GM18909 (cell line): ENCODE results near the gene PPARG.

ENCODE experiments used
- ATAC-seq: cut with Tn5 transposase; IDR thresholded peaks from one replicate; pipeline ENCODE4 v1.9.1; 2021; ENCODE audit warnings: mild to moderate bottlenecking; ENCODE audit not compliant: unreplicated experiment, poor library complexity

The PPARG gene

GRCh38 chr3:12339701-12340480, 51.0 kb downstream of the PPARG start:
- no peak for ATAC-seq

GRCh38 chr3:12340506-12340905, 51.6 kb downstream of the PPARG start:
- ATAC-seq = no peak

GRCh38 chr3:12342151-12342550, 53.3 kb downstream of the PPARG start:
- no peak for ATAC-seq

GRCh38 chr3:12343047-12343501, 54.2 kb downstream of the PPARG start:
- ATAC-seq = no peak

- ATAC-seq = no peak
Measured at GRCh38 chr3:12345141-12345561, 56.3 kb downstream of the PPARG start.

GRCh38 chr3:12345584-12346494, 57.0 kb downstream of the PPARG start:
- ATAC-seq = no peak

- no peak for ATAC-seq
Measured at GRCh38 chr3:12347301-12347700, 58.4 kb downstream of the PPARG start.

GRCh38 chr3:12349895-12350811, 61.3 kb downstream of the PPARG start:
- ATAC-seq = no peak

GRCh38 chr3:12351145-12351544, 62.3 kb downstream of the PPARG start:
- no peak for ATAC-seq

GRCh38 chr3:12352253-12352652, 63.4 kb downstream of the PPARG start:
- ATAC-seq = no peak

GRCh38 chr3:12352755-12353154, 63.9 kb downstream of the PPARG start:
- no peak for ATAC-seq

- no peak for ATAC-seq
Measured at GRCh38 chr3:12353796-12354525, 65.1 kb downstream of the PPARG start.

- no peak for ATAC-seq
Measured at GRCh38 chr3:12356175-12356574, 67.3 kb downstream of the PPARG start.

GRCh38 chr3:12356996-12357395, 68.1 kb downstream of the PPARG start:
- no peak for ATAC-seq

GRCh38 chr3:12357456-12357855, 68.6 kb downstream of the PPARG start:
- no peak for ATAC-seq

GRCh38 chr3:12363397-12364195, 74.7 kb downstream of the PPARG start:
- no peak for ATAC-seq

- ATAC-seq = no peak
Measured at GRCh38 chr3:12367346-12367745, 78.5 kb downstream of the PPARG start.

GRCh38 chr3:12369029-12369428, 80.2 kb downstream of the PPARG start:
- no peak for ATAC-seq

GRCh38 chr3:12369598-12369997, 80.7 kb downstream of the PPARG start:
- no peak for ATAC-seq
